DND-41 (cell line): ENCODE data around the gene ATP6V1F.

ENCODE experiments used
- EZH2 ChIP-seq: IDR thresholded peaks from 3 replicates; pipeline ENCODE4 v1.6.1; 2012; ENCODE audit warnings: borderline replicate concordance, low read depth, mild to moderate bottlenecking, moderate library complexity, low read length, inconsistent platforms; ENCODE audit not compliant: severe bottlenecking
- TF ChIP-seq, protein P1 (sequence below): IDR thresholded peaks from 2 replicates; pipeline ENCODE4 v1.5.1; 2012; ENCODE audit warnings: borderline replicate concordance, low read length, moderate library complexity, mild to moderate bottlenecking; ENCODE audit not compliant: poor library complexity, severe bottlenecking; ENCODE audit errors: extremely low read depth

DNA sequence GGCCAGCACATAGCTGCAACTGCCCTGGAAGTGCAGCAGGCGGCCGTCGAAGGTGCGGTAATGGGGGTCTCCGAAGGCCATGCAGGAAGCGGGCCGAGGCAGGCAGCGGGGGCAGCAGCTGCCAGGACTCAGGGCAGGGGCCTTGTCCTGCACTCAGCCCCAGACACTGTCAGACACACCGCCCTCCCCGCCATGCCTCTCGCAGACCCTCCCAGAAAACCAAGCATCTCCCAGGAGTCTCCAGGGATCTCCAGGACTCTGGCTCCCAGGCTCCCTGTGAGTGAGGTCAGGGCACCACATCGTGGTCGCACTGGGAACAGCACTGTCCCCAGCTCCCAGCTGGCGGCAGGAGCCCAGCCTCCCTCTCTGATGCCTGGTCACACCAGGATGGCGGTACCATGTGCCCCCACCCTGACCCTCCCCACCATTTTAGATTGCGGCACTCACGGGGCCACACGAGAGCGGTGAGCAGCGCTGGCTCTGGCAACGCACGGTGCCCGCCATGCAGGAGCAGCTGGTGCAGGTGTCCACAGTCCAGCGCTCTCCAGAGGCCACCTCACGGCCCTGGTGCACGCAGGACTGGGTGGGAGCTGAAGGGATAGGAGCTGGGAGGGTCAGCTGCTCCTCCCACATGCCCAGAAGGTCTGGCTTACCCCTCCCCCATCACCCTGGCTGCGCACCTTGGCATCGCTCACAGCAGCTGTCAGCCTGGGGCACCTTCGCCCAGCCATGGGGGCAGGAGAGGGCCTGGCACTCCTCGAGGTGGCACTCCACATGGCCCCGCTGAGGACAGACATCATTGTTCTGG, 17.5 kb downstream of the ATP6V1F start:
- no peak for TF ChIP-seq EZH2
- TF ChIP-seq, protein P1, sequence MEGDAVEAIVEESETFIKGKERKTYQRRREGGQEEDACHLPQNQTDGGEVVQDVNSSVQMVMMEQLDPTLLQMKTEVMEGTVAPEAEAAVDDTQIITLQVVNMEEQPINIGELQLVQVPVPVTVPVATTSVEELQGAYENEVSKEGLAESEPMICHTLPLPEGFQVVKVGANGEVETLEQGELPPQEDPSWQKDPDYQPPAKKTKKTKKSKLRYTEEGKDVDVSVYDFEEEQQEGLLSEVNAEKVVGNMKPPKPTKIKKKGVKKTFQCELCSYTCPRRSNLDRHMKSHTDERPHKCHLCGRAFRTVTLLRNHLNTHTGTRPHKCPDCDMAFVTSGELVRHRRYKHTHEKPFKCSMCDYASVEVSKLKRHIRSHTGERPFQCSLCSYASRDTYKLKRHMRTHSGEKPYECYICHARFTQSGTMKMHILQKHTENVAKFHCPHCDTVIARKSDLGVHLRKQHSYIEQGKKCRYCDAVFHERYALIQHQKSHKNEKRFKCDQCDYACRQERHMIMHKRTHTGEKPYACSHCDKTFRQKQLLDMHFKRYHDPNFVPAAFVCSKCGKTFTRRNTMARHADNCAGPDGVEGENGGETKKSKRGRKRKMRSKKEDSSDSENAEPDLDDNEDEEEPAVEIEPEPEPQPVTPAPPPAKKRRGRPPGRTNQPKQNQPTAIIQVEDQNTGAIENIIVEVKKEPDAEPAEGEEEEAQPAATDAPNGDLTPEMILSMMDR, result peak; percentile 51
